HEK293 (cell line): ENCODE data around the gene ACTN4.

Experiments
- ATF2 ChIP-seq: fragments of 450-650 bp; formaldehyde crosslinking; IDR thresholded peaks from 2 replicates; pipeline ENCODE4 v1.5.1; 2016; ENCODE audit warnings: missing biosample characterization, missing genetic modification characterization, low read depth
- CTCF ChIP-seq: fragments of 450-650 bp; formaldehyde crosslinking; IDR thresholded peaks from 2 replicates; pipeline ENCODE4 v1.5.1; 2016; ENCODE audit warnings: missing biosample characterization, missing genetic modification characterization
- SP2 ChIP-seq: fragments of 450-650 bp; formaldehyde crosslinking; IDR thresholded peaks from 2 replicates; pipeline ENCODE4 v1.5.1; 2016; ENCODE audit warnings: missing biosample characterization, missing genetic modification characterization
- ZBTB49 ChIP-seq: fragments of 450-650 bp; formaldehyde crosslinking; IDR thresholded peaks from 2 replicates; pipeline ENCODE4 v1.5.1; 2016; ENCODE audit warnings: missing biosample characterization, missing genetic modification characterization, low read depth
- ZNF501 ChIP-seq: fragments of 450-650 bp; formaldehyde crosslinking; IDR thresholded peaks from 2 replicates; pipeline ENCODE4 v1.5.1; 2016; ENCODE audit warnings: missing biosample characterization, missing genetic modification characterization
- ZSCAN16 ChIP-seq: fragments of 450-650 bp; formaldehyde crosslinking; IDR thresholded peaks from 2 replicates; pipeline ENCODE4 v1.5.1; 2016; ENCODE audit warnings: missing biosample characterization, missing genetic modification characterization
- ZSCAN4 ChIP-seq: fragments of 450-650 bp; formaldehyde crosslinking; IDR thresholded peaks from 2 replicates; pipeline ENCODE4 v1.5.1; 2017; ENCODE audit warnings: missing biosample characterization, missing genetic modification characterization

GRCh38 chr19:38734176-38734425, 86.7 kb downstream of the ACTN4 start:
- no peak for TF ChIP-seq CTCF (tag by site-specific recombination)
- no peak for TF ChIP-seq ZNF501 (tag by site-specific recombination)
- TF ChIP-seq ATF2 (tag by site-specific recombination) = no peak
- no peak for TF ChIP-seq SP2
- TF ChIP-seq ZSCAN4 (tag by site-specific recombination) = no peak
- TF ChIP-seq ZSCAN16 = no peak
- TF ChIP-seq ZBTB49 (tag by site-specific recombination) = no peak
